Breast epithelium (tissue), 3 donors: ENCODE data around the gene TMEM108.

Experiments used
- POLR2A ChIP-seq: fragments of 450-650 bp; IDR thresholded peaks from one replicate; pipeline ENCODE4 v1.6.1; 2016; ENCODE audit warnings: antibody characterized with exemption, mild to moderate bottlenecking, moderate library complexity
- POLR2AphosphoS5 ChIP-seq, 3 donors: sonication (generic); formaldehyde crosslinking; IDR thresholded peaks; one replicate each; pipeline ENCODE4 v1.6.1; 2017; ENCODE audit warnings: antibody characterized with exemption in 3 of 3
- TF ChIP-seq, protein P1 (sequence below), 3 donors: fragments of 450-650 bp; IDR thresholded peaks; one replicate each; pipeline ENCODE4 v1.5.1; 2016 to 2017; ENCODE audit warnings: antibody characterized with exemption in 3 of 3, mild to moderate bottlenecking in 3 of 3, moderate library complexity in 3 of 3

DNA sequence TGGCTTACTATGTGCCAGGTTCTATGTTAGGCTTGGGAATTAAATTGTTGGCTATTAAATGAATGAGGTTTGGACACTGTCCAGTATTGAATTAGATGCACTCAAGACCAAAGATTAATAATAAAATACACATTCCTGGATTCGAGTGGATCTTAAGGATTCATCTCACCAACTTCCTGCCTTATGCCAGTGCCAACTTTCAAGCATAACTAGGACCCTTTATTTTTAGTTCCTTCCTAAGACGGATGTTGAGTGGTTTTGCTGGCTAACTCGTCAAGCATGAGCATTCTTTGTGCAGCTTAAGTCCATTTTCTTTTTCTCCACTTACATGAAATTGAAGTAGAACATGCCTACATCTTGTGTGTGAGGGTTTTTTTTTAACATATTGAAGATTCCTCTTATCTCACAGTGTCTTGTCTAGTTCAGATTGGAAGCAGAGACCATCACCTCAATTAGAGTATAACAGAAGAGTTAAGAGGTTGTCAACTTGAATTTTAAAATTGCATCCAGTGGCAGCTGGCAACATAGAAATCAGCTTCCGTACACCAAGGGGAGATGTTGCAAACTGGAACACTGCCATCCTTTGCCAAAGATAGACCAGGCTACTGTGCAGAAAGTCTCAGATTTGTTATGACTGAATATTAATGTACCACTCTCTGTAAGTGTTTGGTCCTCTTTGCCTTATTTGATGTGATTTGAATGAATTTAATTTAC is 255.4 kb downstream of the TMEM108 start:
- TF ChIP-seq POLR2AphosphoS5 (IDR thresholded peaks at IDR 0.05) (no peak), POLR2A (no peak)
- TF ChIP-seq, protein P1, sequence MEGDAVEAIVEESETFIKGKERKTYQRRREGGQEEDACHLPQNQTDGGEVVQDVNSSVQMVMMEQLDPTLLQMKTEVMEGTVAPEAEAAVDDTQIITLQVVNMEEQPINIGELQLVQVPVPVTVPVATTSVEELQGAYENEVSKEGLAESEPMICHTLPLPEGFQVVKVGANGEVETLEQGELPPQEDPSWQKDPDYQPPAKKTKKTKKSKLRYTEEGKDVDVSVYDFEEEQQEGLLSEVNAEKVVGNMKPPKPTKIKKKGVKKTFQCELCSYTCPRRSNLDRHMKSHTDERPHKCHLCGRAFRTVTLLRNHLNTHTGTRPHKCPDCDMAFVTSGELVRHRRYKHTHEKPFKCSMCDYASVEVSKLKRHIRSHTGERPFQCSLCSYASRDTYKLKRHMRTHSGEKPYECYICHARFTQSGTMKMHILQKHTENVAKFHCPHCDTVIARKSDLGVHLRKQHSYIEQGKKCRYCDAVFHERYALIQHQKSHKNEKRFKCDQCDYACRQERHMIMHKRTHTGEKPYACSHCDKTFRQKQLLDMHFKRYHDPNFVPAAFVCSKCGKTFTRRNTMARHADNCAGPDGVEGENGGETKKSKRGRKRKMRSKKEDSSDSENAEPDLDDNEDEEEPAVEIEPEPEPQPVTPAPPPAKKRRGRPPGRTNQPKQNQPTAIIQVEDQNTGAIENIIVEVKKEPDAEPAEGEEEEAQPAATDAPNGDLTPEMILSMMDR (IDR thresholded peaks at IDR 0.05), result no peak
